OCI-M2 (cell line): ENCODE results near the gene APBA2.

Experiments used
- DNase-seq: peaks from one replicate; lab custom pipeline; 2025; ENCODE audit not compliant: unreplicated experiment; lab: John Stamatoyannopoulos, UW

APBA2 gene

DNA sequence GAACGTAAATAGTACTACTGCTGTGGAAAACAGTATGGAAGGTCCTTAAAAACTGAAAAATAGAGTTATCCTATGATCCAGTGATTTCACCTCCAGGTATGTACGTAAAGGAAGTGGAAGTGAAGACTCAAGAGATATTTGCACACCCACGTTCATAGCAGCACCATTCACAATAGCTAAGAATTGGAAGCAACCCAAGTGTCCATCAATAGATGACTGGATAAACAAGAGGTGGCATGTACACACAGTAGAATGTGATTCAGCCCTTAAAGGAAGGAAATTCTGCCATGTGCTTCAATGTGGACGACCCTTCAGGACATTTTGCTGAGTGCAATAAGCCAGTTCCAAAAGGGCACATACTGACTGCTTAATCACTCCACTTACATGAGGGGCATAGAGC lies 188.3 kb downstream of the APBA2 start:
- DNase-seq: no peak

DNA sequence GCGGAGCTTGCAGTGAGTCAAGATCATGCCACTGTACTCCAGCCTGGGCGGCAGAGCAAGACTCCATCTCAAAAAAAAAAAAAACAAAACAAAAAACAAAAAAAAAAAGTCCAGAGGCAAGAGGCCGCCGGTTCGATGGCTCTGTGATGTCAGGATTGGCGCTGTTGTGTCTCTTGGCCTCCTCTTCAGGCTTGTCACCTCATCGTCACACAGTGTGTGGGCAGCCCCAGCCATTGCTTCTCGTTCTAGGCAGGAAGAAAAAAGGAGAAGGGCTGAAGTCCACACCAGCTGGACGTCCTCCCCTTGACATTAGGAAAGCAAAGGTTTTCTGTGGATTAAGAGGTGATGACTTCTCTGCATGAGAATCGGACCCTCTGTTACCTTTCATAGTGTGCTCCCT lies 192.8 kb downstream of the APBA2 start:
- DNase-seq: no peak

DNA sequence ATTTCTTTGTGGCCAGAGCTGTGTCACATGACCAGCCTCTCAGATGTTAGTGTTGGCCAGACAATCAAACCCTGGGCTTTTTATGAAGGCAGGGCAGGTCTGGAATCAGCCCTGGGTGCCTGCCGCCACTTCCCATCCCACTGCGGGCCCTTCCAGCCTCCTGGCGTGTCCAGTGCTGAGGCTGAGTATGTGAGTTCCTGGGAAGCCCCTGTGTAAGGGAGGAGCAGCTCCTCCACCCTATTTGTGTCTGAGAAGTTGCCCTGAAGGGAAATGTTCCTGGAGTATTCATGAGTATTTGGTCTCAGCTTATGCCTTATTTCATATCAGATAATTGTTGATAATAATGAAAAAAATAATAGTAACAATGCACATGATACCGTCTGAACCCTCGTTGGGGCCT lies 193.7 kb downstream of the APBA2 start:
- no peak for DNase-seq

DNA sequence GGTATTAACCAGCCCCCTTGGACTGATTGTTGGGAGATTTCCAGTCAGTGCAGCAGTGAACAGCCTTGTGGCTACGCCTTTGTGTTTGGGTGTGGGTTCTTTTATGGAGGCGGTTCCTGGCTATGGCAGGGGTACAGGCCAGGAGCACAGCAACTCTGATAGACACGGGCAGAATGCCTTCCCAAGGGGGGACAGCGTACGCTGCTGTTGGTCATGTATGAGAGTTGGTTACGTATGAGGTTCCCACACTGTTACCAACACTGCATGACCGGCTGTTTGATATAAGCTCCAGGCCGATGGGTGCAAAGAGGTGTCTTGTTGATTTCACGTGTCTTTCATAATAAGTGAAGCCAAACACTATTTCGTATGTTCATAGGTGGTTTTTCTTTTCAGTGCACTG lies 196.0 kb downstream of the APBA2 start:
- no peak for DNase-seq

DNA sequence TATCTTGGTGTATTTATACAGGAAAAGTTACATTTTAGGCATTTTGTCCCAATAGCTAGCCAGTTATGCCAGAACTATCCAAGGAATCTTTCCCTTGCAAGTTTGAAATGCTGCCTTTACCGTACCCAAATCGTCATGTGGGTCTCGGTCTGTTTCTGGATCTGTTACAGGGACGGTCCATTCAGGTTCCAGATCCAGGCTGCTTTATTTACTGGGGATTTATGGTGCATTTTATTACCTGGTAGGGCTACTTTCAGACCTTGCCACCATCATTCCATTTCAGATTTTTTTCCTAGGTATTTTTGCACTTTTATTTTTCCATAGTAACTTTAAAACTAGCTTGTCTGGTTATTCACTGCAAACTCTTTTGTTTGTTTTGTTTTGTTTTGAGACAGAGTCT lies 197.4 kb downstream of the APBA2 start:
- no peak for DNase-seq

DNA sequence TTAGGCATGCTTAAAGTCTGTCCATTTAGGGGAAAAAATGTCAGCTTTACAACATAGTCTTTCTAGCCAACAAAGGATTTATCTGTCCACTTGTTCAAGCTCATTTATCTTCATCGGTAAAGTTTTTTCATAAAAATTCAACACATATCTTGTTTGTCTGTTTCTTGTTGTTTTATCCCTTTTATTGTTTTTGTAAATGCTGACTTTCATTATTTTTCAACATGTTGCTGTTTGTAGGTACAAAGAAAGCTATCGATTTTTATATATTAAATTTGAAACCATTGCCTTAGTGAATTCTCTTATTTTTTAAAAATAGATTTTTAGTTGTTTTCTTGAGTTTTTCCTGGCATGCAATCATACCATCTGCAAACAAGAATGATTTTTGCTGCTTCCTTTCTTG lies 198.1 kb downstream of the APBA2 start:
- DNase-seq: no peak

DNA sequence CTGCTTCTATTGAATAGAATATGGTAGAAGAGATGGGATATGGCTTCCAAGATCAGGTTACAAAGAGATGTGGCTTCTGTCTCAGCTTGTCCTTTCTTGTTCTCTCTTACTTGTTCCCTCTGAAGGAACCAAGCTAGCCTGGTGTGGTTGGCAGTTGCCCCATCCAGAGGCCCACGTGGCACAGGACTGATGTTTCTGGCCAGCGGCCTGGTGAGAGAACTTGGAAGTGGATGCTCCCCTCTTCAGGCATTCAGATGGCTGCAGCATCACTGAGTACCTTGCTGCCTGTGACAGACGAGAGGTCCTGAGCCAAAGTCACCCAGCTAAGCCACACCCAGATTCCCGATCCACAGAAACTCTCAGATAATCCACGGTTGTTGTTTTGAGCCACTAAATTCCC lies 200.2 kb downstream of the APBA2 start:
- no peak for DNase-seq

DNA sequence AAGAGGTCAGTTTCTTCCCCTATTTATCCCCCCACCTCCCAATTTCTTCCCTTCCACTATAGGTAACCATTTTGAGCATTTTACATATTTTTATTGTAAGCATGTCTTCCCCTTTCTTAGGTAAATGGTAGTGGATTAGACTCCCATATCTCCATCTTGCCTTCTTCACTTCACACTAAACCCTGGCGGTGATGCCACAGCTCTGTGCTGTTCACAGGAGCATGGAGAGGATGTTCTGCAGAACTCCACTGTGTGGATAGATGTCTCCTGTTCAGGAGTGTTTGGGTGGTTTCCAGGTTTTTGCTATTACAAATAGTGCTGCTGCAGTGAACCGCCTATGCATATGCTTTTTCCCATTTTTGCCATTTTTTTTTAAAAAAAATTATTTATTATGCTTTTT lies 201.1 kb downstream of the APBA2 start:
- DNase-seq: no peak

DNA sequence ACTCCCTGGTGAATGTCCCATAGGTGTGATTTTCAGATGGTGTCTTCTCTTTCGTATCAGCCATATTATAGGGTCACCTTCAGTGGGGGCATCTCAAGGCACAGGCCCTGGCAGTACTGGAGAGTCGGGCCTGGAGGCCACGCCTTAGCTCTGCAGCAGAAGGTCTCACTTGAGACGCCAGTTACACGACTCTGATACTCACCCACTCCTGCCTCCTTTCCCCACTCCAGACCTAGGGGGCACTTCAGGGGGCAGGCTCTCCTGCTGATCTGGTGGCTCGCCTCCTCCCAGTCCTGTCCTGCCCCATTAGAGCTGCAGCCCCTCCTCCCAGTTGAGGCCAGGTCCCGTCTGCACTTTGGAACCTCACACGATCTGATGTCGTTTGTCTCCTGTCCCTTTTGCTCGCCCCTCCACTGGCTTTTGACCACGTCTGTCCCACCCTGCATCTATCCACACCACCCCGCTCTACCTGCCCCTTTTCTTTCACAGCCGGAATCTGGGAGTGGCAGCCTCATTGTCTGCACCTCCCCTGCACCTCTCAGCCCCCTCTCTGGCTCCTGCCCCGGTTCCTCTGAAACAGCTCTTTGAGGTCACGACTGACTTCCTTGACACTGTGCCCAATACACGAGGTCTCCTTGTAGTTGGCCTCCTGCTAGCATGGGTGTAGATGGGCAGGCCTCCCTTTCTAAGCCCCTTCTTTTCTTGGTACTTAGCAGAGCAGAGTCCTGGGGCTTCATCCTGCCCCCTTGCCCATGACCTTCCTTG lies 201.9 kb downstream of the APBA2 start:
- DNase-seq: no peak

DNA sequence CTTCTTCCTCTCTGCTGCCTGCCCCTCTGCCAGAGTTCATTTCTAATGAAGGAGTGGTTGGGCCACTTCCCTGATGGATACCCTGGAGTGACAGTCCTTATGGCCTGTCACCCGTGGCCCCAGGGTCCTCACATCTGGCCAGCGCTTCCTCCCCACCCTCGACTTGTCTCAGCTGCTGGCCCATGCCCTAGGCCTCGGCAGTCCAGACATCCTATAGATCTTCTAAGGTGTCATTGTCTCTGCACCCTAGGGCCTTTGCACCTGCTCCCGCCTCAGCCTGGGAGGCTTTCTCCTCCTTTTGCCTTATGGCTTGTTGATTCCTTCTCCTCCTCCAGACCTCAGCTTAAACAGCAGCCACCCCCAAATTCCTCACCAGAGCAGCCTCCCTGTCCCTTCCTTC lies 202.9 kb downstream of the APBA2 start:
- no peak for DNase-seq

DNA sequence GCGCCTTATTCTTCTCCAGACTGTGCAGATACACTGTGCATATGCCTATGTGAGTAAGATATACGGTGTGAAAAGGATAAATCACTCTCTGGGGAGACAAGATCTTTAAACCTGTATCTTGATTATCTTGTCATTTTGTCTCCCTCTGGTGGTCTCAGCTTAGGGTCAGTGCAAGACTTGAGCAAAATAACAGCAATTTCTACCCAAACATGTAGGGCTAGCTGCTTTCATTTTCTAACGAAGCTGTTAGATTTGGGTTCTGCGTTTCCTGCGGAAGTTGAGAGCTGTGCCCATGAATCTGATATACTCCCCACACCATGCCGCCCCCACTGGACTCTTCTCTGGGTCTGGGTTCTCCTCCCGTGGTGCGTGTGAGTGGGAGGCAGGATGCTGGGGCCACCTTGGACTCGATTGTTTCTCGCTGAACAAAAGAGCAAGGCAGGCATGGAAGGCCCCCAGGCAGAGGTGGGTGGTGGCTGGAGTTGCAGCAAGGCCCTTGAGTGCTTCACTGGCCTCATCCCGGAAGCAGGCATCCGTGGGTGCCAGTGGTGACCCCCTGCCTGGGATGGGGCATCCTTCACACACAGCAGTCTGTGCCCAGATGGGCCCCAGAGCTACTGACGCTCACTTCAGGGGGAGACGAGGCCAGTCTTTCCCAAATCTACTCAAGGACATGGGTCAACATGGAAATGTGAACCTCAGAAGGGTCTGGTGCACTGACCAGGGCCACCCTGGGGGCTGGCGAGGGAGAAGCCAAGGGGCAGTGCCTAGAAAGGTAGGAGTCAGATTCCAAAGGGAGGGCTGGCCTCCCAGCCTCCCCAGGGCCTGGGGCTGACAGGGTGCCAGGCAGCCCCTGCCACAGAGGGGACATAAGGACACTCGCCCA lies 204.2 kb downstream of the APBA2 start:
- DNase-seq: no peak

DNA sequence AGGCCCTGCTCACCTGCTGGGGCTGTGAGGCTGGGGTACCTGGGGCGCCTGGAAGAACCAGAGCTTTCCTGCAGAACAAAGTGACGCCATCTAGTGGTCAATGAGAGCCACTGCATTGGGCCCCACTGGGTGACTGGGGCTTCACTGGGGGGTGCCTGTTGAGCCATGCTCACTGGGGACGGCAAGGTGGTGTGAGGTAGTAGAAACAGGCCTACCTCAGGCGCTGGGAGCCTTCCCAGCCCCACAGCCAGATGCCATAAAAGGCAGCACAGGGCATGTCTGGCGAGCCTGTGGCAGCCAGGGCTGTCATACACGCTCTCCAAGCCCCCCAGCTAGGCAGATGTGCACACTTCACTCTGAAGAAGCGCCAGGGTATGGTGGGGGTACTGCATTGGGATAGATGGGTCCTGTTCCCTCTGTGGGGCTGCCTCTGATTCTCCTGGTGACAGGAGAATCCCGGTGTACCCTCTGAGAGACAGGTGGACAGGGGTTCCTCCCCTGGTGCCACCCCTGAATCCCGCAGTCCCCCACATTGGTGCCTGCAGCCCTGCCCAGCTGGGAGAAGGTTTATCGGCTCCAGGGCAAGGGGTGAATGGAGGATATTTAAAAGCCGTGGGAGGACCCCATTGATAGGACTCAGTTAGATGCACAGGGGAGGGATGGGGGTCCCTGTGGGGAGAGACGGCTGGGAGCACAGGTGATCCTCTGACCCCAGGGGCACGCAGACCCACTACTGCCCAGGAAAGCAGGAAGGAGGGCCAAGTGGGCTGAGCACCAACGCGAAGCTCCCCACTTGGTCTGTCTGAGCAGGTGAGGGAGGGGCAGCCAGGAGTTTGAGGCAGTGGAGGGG lies 205.1 kb downstream of the APBA2 start:
- no peak for DNase-seq

DNA sequence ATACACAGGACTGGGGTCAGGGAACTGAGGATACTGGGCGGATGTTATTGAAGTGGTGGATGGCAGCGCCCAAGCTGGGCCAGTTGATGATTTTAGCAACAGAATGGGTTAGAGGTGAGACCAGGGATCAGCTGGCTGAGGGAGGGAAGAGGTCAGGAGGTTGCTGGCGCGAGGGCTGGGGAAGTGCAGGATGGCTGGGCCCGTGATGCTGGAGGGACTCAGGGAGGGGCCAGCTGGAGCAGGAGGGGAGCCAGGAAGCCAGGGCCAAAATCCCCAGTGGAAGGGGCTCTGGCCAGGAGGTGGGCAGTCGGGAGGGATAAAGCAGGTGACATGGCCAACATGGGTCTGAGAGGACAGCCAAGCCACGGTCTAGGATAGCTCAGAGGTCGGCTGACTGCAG lies 205.9 kb downstream of the APBA2 start:
- no peak for DNase-seq

DNA sequence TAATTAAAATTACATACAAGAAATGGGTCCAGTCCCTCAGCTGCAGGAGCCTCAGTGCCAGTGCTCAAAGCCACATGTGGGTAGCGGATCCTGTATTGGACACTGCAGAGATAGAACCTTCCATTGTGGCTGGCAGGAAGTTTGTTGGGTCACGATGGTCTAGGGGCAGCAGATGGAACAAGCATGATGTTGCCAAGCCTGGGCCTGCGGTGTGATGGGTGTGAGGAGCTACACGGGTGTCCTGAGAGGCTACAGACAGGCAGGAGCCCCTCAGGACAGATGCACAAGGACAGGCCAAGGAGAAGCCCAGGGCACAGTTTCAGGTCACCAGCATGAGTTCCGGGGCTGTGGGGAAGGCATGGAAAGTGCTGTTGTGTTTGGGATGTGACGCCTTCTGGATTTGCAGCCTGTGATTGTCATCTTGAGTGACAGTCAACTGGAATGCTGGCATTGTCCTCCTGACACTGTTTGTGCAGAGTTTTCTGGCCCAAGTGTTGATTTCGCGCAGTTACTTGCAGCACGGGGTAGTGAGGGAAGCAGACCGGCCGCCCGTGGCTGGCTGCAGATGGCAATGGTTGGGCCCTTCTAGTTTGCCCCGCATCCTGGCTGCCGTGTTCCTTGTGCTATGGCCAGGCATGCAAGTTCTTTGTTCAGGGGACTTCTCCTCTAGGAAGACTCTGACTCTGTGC lies 206.7 kb downstream of the APBA2 start:
- DNase-seq: no peak

DNA sequence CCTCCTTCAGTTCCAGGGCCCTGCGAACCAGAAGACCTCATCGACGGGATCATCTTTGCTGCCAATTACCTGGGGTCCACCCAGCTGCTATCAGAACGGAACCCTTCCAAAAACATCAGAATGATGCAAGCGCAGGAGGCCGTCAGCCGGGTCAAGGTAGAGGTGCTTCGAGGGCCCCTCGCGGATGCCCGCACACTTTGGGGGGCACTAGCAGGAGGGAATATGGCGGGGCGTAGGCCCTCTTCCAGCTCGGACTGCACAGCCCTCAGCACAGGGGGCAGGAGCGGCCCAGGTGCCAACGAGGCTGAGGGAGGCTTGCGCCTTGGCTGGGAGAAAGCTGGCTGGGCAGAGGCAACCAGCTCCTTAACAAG lies 207.3 kb downstream of the APBA2 start:
- DNase-seq: no peak

DNA sequence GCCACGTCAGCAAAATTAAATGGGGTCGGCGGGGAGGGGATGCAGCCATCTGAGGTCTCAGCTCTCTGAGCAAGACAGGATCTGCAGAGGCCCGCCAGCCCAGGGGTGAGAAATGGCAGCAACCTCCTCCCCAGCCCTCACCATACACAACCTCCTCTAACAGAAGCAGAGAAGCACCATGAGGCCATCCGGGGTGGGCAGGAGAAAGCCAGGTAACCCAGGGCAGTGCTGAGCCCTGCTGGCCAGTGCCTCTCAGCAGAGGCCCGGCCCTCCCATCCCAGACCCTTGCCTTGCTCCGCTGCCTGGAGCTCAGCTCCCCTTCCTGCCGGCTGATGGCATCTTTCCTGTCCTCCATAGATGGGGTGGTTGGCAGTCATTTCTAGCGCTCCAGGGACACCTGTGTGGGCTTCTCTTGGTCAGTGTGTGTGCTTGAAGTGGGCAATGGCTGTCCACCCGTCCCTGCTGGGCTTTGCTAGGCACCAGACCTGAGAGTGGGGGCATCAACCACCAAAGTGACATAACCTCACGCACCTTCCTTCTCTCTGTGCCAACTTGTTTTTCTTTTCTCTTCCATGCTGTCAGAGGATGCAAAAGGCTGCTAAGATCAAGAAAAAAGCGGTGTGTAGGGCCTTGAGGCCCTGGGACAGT lies 208.0 kb downstream of the APBA2 start:
- no peak for DNase-seq

DNA sequence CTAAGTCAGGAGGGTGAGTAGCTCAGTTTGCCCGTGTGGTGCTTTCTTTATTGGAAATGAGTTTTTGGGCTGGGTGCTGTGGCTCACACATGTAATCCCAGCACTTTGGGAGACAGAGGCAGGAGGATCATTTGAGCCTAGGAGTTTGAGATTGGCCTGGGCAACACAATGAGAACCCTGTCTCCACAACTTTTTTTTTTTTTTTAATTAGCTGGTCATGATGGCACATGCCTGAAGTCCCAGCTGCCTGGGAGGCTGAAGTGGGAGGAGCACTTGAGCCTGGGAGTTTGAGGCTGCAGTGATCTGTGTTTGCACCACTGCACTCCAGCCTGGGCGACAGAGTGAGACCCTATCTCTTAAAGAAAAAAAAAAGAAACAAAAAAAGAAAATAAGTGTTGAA lies 208.9 kb downstream of the APBA2 start:
- DNase-seq: no peak

DNA sequence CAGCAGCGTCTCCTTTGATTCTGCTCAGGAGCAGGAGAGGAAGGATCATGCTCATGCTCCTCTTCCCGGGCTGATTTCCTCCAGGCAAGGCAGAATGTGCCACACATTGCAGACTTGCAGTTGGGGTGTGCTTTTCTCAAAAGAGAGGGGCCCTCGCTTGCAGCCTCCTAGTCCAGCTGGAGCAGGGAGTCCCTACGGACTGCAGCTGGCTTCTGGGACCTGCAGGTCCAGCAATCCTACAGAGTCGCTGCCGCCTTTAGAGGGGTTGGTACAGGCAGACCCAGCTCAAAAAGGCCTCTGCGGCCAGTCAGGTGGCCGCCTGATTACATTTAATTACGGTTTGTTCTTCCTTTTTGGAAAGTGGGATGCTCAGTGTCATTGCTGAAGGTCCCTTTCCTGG lies 210.0 kb downstream of the APBA2 start:
- no peak for DNase-seq

DNA sequence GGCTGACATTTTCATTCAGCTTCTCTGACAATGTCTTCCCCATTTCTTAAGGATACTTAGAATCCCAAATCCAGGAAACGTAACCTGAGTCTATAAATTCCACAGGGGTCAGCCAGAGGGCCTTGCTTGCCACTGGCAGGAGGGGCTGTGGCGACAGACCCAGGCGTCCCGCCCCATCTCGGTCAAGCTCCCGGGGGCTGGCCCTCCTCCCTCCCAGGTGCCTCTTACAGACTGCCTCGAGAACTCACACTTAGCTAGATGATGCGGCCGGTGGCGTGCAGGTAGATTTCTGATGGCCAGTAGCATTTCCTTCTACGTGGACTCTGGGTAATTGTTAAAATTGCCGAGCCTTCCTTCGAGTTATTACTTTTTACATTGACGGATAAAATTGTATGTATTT lies 211.4 kb downstream of the APBA2 start:
- no peak for DNase-seq

DNA sequence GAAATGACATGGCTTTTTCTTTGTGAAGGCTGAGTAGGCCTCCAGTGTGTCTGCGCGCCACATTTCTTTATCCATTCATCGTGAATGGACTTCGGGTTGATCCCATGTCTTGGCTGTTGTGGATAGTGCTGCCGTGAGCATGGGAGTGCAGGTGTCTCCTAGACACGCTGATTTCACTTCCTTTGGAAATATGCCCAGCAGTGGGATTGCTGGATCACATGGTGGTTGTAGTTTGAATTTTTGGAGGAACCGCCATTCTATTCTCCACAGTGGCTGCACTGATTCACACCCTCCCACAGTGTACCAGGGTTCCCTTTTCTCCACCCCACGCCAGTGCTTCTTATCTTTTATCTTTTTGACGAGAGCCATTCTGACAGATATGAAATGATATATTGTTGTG lies 212.2 kb downstream of the APBA2 start:
- no peak for DNase-seq

DNA sequence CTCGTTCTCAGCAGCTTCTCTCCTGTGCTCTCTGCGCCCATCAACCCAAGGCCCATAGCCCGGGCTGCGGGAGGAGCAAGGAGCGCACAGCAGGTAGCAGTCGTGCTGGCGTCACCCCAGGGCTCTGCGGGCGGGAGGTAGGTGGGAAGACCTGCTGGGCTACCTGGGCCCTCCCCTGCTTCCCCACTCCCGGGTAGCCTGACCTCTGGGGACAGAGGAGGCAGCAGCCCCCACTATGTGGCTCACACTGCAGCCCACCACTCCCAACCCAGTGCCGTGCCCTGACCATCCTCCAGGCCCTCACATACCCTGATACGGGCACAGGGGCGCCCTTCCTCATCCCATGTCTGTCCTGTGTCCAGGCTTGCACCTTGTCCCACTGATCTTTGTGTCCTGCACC lies 212.9 kb downstream of the APBA2 start:
- DNase-seq: no peak
